Measurements from ENCODE around the gene BRAP. TPM values are rescaled to one million over a fixed set of nuclear protein-coding genes. Genes with fewer than 3 reads are reported as not detected.

The BRAP gene
- total and polyA plus RNA-seq, 7 donors: 13.5 to 34.6 (median 19.6) TPM

DNA sequence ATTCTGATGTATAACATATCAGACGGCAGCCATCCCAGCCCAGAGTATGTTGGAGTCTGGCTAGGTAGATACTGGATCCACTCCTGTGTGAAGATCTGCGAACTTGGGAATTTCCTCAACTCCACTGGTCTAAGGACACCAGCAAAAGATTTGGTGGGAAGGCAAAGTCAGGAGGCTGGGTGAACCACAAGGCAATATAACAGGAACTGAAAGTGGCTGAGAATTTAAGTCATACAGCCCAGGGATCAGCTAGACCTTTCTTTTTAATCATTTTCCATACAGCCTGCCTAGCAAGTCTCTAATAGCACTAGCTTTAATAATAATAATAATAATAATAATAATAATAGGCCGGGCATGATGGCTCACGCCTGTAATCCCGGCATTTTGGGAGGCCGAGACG is 34.8 kb downstream of the BRAP start:
- Histone ChIP-seq H3K27me3 (ENCODE audit: insufficient read depth in 3 of 3, low read length in 2 of 3) (no peaks in the 10 kb centered on the region), H3K36me3 (ENCODE audit: insufficient read depth in 1 of 2, low read depth in 1 of 2) (peaks cover 6 to 98% of the 10 kb centered on the region in 2 donors), H3K4me3 (no peak overlapping the region), H3K4me1 (no peaks in the 10 kb centered on the region), H3K9me3 (no peaks in the 10 kb centered on the region), H3K27ac (no peak overlapping the region)
- intact Hi-C loops (cut with DNase I): no loop called here
- 93 to 95% (median 93%) methylated on average over 7 of the region's 7 CpGs for WGBS, 3 donors
- DNase-seq (no peak), ATAC-seq (no peak)
- TF ChIP-seq, protein P1, sequence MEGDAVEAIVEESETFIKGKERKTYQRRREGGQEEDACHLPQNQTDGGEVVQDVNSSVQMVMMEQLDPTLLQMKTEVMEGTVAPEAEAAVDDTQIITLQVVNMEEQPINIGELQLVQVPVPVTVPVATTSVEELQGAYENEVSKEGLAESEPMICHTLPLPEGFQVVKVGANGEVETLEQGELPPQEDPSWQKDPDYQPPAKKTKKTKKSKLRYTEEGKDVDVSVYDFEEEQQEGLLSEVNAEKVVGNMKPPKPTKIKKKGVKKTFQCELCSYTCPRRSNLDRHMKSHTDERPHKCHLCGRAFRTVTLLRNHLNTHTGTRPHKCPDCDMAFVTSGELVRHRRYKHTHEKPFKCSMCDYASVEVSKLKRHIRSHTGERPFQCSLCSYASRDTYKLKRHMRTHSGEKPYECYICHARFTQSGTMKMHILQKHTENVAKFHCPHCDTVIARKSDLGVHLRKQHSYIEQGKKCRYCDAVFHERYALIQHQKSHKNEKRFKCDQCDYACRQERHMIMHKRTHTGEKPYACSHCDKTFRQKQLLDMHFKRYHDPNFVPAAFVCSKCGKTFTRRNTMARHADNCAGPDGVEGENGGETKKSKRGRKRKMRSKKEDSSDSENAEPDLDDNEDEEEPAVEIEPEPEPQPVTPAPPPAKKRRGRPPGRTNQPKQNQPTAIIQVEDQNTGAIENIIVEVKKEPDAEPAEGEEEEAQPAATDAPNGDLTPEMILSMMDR (IDR thresholded peaks at IDR 0.05): no peak

DNA sequence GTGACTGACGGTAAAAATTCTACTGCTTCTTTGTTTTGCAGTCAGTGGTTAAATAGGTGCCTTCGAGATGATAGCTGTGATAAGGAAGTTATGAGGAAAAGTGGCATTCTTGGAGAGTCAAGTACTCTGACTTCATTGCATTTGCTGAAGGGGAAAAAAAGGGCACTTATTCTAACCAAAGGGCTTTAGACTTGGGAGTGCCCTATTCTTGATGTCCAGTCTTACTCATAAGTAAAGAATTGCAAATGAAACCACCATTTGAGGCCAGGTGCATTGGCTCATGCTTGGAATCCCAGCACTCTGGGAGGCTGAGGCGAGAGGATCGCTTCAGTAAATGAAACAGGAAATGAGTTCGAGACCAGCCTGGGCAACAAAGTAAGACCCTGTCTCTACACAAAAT is 40.3 kb downstream of the BRAP start:
- TF ChIP-seq, protein P1 (IDR thresholded peaks at IDR 0.05): no peak
- Histone ChIP-seq H3K9me3 (no peaks in the 10 kb centered on the region), H3K4me3 (no peak overlapping the region), H3K4me1 (no peaks in the 10 kb centered on the region), H3K36me3 (ENCODE audit: insufficient read depth in 1 of 2, low read depth in 1 of 2) (peaks cover 9 to 98% of the 10 kb centered on the region in 2 donors), H3K27me3 (ENCODE audit: insufficient read depth in 3 of 3, low read length in 2 of 3) (no peaks in the 10 kb centered on the region), H3K27ac (no peak overlapping the region)
- intact Hi-C loops (cut with DNase I): no loop called here
- no peak for ATAC-seq
- DNase-seq: no peak
- WGBS, 3 donors: 97 to 99% (median 97%) methylated on average over 5 of the region's 5 CpGs

DNA sequence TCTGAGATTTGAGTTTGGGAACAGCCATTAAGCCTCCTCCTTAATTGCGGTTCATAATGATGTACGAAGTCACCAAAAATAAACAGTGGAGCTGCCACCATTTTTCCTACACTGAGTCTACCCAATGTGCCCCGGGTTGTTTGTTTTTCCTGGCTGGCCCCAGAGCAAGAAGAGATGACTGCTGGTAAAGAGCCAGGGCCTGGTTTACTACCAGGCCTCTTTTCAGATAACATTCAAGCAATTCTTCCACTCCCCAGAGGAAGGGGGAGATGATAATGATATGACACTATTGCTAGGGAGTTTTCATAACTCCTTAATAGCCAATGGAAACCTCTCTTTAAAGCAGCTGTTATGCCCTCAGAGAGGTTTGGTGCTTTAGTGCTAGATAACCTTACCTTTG is 42.3 kb downstream of the BRAP start:
- Histone ChIP-seq H3K4me3 (no peak overlapping the region), H3K27ac (no peak overlapping the region), H3K36me3 (ENCODE audit: insufficient read depth in 1 of 2, low read depth in 1 of 2) (peaks cover 9 to 85% of the 10 kb centered on the region in 2 donors), H3K4me1 (no peaks in the 10 kb centered on the region), H3K9me3 (no peaks in the 10 kb centered on the region), H3K27me3 (ENCODE audit: insufficient read depth in 3 of 3, low read length in 2 of 3) (no peaks in the 10 kb centered on the region)
- TF ChIP-seq, protein P1 (IDR thresholded peaks at IDR 0.05): no peak
- WGBS, 3 donors: 48 to 54% (median 50%) methylated on average over 3 of the region's 3 CpGs
- intact Hi-C loops (cut with DNase I): no loop called here
- ATAC-seq: no peak
- DNase-seq: no peak

DNA sequence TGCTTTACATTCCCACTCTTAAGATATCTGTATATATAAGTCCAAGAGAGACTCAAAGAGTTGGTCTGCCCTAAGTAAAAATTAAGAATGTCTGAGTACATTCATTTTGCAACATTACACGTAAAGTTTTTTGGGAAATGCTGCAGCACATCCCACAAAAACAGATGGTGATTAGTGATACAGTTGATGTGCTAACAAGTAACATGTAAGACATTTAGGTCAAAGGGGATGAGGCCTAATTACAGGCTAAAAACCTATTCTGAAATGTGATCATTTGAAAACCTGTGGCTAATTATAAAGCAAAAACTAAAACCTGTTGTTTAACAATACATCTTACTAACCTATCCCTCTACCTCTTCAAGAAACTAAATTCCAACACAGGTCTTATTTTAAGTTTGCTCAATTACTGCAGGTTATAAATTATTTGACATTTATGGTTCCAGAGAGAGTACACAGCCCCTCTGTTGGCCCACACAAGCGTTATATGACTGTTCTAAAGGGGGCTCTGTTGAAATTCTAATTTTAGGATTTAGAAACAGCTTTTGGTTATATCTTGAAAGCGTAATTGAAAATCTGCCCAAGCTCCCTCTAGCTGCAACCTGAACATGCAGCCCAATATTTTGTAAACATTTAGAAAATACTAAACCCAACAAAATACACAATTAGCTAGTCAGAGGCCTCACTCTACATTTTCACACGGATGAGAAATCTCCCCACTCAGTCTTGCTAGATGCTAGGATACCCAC is 42.9 kb downstream of the BRAP start:
- Histone ChIP-seq H3K36me3 (ENCODE audit: insufficient read depth in 1 of 2, low read depth in 1 of 2) (peaks cover 9 to 84% of the 10 kb centered on the region in 2 donors), H3K27me3 (ENCODE audit: insufficient read depth in 3 of 3, low read length in 2 of 3) (no peaks in the 10 kb centered on the region), H3K27ac (no peak overlapping the region), H3K9me3 (no peaks in the 10 kb centered on the region), H3K4me1 (no peaks in the 10 kb centered on the region), H3K4me3 (no peak overlapping the region)
- ATAC-seq (no peak), DNase-seq (no peak)
- WGBS, 3 donors: 66 to 70% (median 69%) methylated on average over 4 of the region's 4 CpGs
- intact Hi-C loops (cut with DNase I): no loop called here
- TF ChIP-seq, protein P1 (IDR thresholded peaks at IDR 0.05): no peak

DNA sequence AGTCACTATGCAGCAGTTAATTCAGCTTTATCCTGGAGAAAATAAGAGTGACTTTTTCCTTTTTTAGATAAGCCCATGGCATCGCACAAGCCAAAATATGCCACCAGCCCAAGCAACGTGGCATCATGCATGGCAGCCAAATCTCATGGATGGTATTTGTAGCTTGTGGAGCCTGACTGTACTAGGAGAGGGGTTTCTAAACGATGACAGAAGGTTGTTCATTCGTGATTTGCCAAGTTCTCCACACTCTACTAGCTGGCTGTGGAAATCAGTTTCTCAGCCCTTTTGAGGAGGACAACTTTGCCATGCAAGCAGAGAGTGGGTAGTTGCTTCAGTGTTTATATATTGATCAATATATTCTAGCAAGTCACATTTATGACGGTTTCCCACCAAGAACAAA is 45.2 kb downstream of the BRAP start:
- H3K27me3 ChIP-seq (ENCODE audit: insufficient read depth in 3 of 3, low read length in 2 of 3): no peaks in the 10 kb centered on the region
- DNase-seq: no peak
- WGBS, 3 donors: 61 to 80% (median 68%) methylated on average over 5 of the region's 5 CpGs
- peaks cover 5 to 60% of the 10 kb centered on the region in 2 donors for H3K36me3 ChIP-seq (ENCODE audit: insufficient read depth in 1 of 2, low read depth in 1 of 2)
- H3K4me3 ChIP-seq: no peak overlapping the region
- no peak overlapping the region for H3K27ac ChIP-seq
- TF ChIP-seq, protein P1 (IDR thresholded peaks at IDR 0.05): no peak
- H3K9me3 ChIP-seq: no peaks in the 10 kb centered on the region
- no peak for ATAC-seq
- peaks cover 13% of the 10 kb centered on the region for H3K4me1 ChIP-seq
- intact Hi-C loops (cut with DNase I): no loop called here

Data from psoas muscle (tissue), 8 donors.